SU-DHL-6 (cell line): ENCODE data around the gene SPRY4.

Experiments
- H2AFZ ChIP-seq: fragments of 200-600 bp; sonication (generic); 2 replicates; pipeline ENCODE4 v1.6.1; 2014; ENCODE audit warnings: low read depth, mild to moderate bottlenecking, moderate library complexity, mixed read lengths, antibody characterized with exemption, low read length; ENCODE audit not compliant: severe bottlenecking
- H3F3A ChIP-seq: fragments of 200-600 bp; shearing (Covaris generic); 2 replicates; pipeline ENCODE4 v1.6.0; 2016; ENCODE audit warnings: antibody characterized with exemption, mild to moderate bottlenecking; ENCODE audit not compliant: insufficient read depth
- H3K27ac ChIP-seq: fragments of 200-600 bp; sonication (generic); 2 replicates; pipeline ENCODE4 v1.5.1; 2016; ENCODE audit warnings: low read depth, mild to moderate bottlenecking, low read length, moderate library complexity, mixed read lengths
- H3K27me3 ChIP-seq: fragments of 200-600 bp; sonication (generic), shearing (Covaris generic); 2 replicates; pipeline ENCODE4 v1.6.0; 2014; ENCODE audit warnings: mild to moderate bottlenecking, low read length
- H3K36me3 ChIP-seq: fragments of 200-600 bp; sonication (generic); 2 replicates; pipeline ENCODE4 v1.6.1; 2014; ENCODE audit warnings: mild to moderate bottlenecking, low read length, mixed read lengths
- H3K4me2 ChIP-seq: fragments of 300-600, 200-600 bp; shearing (Covaris generic), sonication (generic); 2 replicates; pipeline ENCODE4 v1.6.0; 2014; ENCODE audit warnings: low read length, low read depth, mild to moderate bottlenecking; ENCODE audit not compliant: poor library complexity, severe bottlenecking
- H3K4me3 ChIP-seq: fragments of 200-600 bp; sonication (generic); 2 replicates; pipeline ENCODE4 v1.5.1; 2014; ENCODE audit warnings: antibody characterized with exemption, low read length, mild to moderate bottlenecking, mixed read lengths; ENCODE audit not compliant: insufficient read depth, poor library complexity, severe bottlenecking
- H3K79me2 ChIP-seq: fragments of 200-600 bp; sonication (generic); 2 replicates; pipeline ENCODE4 v1.6.1; 2014; ENCODE audit warnings: mild to moderate bottlenecking, low read length, moderate library complexity; ENCODE audit not compliant: insufficient read depth
- H3K9ac ChIP-seq: fragments of 200-600 bp; sonication (generic); 2 replicates; pipeline ENCODE4 v1.7.0; 2014; ENCODE audit warnings: mild to moderate bottlenecking, low read length
- H3K9me2 ChIP-seq: fragments of 200-600 bp; sonication (generic); replicated peaks from 2 replicates; pipeline ENCODE4 v1.6.1; 2014; ENCODE audit warnings: low read length; ENCODE audit not compliant: insufficient read depth
- H3K9me3 ChIP-seq: fragments of 200-600 bp; sonication (generic); 2 replicates; pipeline ENCODE4 v1.6.1; 2014; ENCODE audit warnings: low read length, mixed read lengths; ENCODE audit not compliant: insufficient read depth
- H4K20me1 ChIP-seq: fragments of 200-600 bp; sonication (generic); 2 replicates; pipeline ENCODE4 v1.6.1; 2014; ENCODE audit warnings: low read depth, mild to moderate bottlenecking, antibody characterized with exemption, low read length, moderate library complexity, mixed read lengths
- CTCF ChIP-seq: fragments of 200-600 bp; sonication (generic); IDR thresholded peaks from one replicate; pipeline ENCODE4 v1.5.1; 2017; ENCODE audit warnings: antibody characterized with exemption, mild to moderate bottlenecking, low read length, moderate library complexity; ENCODE audit not compliant: insufficient read depth, poor library complexity, severe bottlenecking
- EZH2phosphoT487 ChIP-seq: fragments of 200-600 bp; sonication (generic), shearing (Covaris generic); conservative IDR thresholded peaks from 2 replicates; pipeline ENCODE4 v1.6.1; 2018; ENCODE audit warnings: mild to moderate bottlenecking, antibody characterized with exemption, low read length, moderate library complexity, mixed read lengths

Gene SPRY4

GRCh38 chr5:142357469-142358090 lies 32.8 kb upstream of the SPRY4 start:
- Histone ChIP-seq H3K79me2 (no peaks in the 10 kb centered on the region), H4K20me1 (no peaks in the 10 kb centered on the region), H3K27ac (no peak overlapping the region), H3K27me3 (0 out of 2 replicates have a peak, but pooled peaks cover 3% of the 10 kb centered on the region), H3K4me2 (peak overlapping the region; percentile 93), H3K9me2 (no peaks in the 10 kb centered on the region), H3K36me3 (no peaks in the 10 kb centered on the region), H2AFZ (peak overlapping the region; percentile 52), H3K9me3 (no peaks in the 10 kb centered on the region), H3K9ac (peak overlapping the region; percentile 59), H3K4me3 (peak overlapping the region; percentile 82), H3F3A (no peaks in the 10 kb centered on the region)
- no peak for TF ChIP-seq CTCF
- no peak for TF ChIP-seq EZH2phosphoT487

GRCh38 chr5:142356716-142357468 lies 32.1 kb upstream of the SPRY4 start:
- Histone ChIP-seq H3K27ac (no peak overlapping the region), H3K27me3 (0 out of 2 replicates have a peak, but pooled peaks cover 3% of the 10 kb centered on the region), H3K9me2 (no peaks in the 10 kb centered on the region), H3K79me2 (no peaks in the 10 kb centered on the region), H4K20me1 (no peaks in the 10 kb centered on the region), H3K4me3 (peak overlapping the region; percentile 82), H3F3A (no peaks in the 10 kb centered on the region), H3K4me2 (peak overlapping the region; percentile 93), H3K9ac (peak overlapping the region; percentile 59), H3K9me3 (no peaks in the 10 kb centered on the region), H3K36me3 (no peaks in the 10 kb centered on the region), H2AFZ (peak overlapping the region; percentile 98)
- TF ChIP-seq CTCF (no peak), EZH2phosphoT487 (no peak)

- H2AFZ ChIP-seq, result peak overlapping the region; percentile 98
- TF ChIP-seq CTCF (no peak), EZH2phosphoT487 (no peak)
- H3K79me2 ChIP-seq, result no peaks in the 10 kb centered on the region
- peak overlapping the region; percentile 59 for H3K9ac ChIP-seq
- no peaks in the 10 kb centered on the region for H3K9me2 ChIP-seq
- H3K4me3 ChIP-seq, result peak overlapping the region; percentile 82
- H4K20me1 ChIP-seq, result no peaks in the 10 kb centered on the region
- no peaks in the 10 kb centered on the region for H3K36me3 ChIP-seq
- H3F3A ChIP-seq, result no peaks in the 10 kb centered on the region
- H3K4me2 ChIP-seq, result peak overlapping the region; percentile 93
- H3K27ac ChIP-seq, result no peak overlapping the region
- no peaks in the 10 kb centered on the region for H3K9me3 ChIP-seq
- H3K27me3 ChIP-seq, result 0 out of 2 replicates have a peak, but pooled peaks cover 3% of the 10 kb centered on the region
Observed at GRCh38 chr5:142356349-142356715, 31.5 kb upstream of the SPRY4 start.
